GM19455 (cell line): ENCODE data around the gene TRMT11.
A peak's percentile ranks its signal among the peaks of the same experiment; 100 is the strongest.
"Not testable (repeated sequence)": the region's sequence is repeated elsewhere in the genome, so short reads cannot be mapped to it uniquely, and the experiment has no call there.

Experiments
- ATAC-seq: cut with Tn5 transposase; IDR thresholded peaks from one replicate; pipeline ENCODE4 v1.9.1; 2021; ENCODE audit not compliant: unreplicated experiment

Gene TRMT11

GRCh38 chr6:125986301-125987025, at the start of gene TRMT11:
TSS of gene TRMT11 (plus strand) at chr6:125986540. CDS start at chr6:125986551, 11 bp downstream.
- peak; percentile 97 for ATAC-seq

- ATAC-seq = no peak
These were observed 47.3 kb upstream of the TRMT11 start for GRCh38 chr6:125939026-125939425.

- no peak for ATAC-seq
These were observed 46.5 kb upstream of the TRMT11 start for GRCh38 chr6:125939791-125940190.

GRCh38 chr6:125940247-125941041, 45.9 kb upstream of the TRMT11 start:
- ATAC-seq = no peak

GRCh38 chr6:125942672-125943527, 43.4 kb upstream of the TRMT11 start:
- ATAC-seq = no peak

- no peak for ATAC-seq
These were observed 42.6 kb upstream of the TRMT11 start for GRCh38 chr6:125943528-125944433.

- no peak for ATAC-seq
These were observed 41.9 kb upstream of the TRMT11 start for GRCh38 chr6:125944434-125944816.

GRCh38 chr6:125944896-125945295, 41.4 kb upstream of the TRMT11 start:
- ATAC-seq = no peak

GRCh38 chr6:125945378-125946141, 40.8 kb upstream of the TRMT11 start:
- no peak for ATAC-seq

GRCh38 chr6:125947615-125948014, 38.7 kb upstream of the TRMT11 start:
- ATAC-seq = no peak

- ATAC-seq = no peak
These were observed 37.9 kb upstream of the TRMT11 start for GRCh38 chr6:125948455-125948854.

- no peak for ATAC-seq
These were observed 37.3 kb upstream of the TRMT11 start for GRCh38 chr6:125949069-125949468.

GRCh38 chr6:125950293-125950692, 36.0 kb upstream of the TRMT11 start:
- no peak for ATAC-seq

GRCh38 chr6:125950716-125951115, 35.6 kb upstream of the TRMT11 start:
- ATAC-seq = not testable (repeated sequence)

GRCh38 chr6:125951323-125951722, 35.0 kb upstream of the TRMT11 start:
- no peak for ATAC-seq

GRCh38 chr6:125952764-125953501, 33.4 kb upstream of the TRMT11 start:
- ATAC-seq = no peak

- no peak for ATAC-seq
These were observed 32.9 kb upstream of the TRMT11 start for GRCh38 chr6:125953502-125953875.

GRCh38 chr6:125954735-125955339, 31.5 kb upstream of the TRMT11 start:
- ATAC-seq = no peak

GRCh38 chr6:125955973-125956372, 30.4 kb upstream of the TRMT11 start:
- ATAC-seq = no peak
